ENCODE measurements around the gene LOC128125822.
A peak's percentile ranks its signal among the peaks of the same experiment; 100 is the strongest.
"Not testable (repeated sequence)": the region's sequence is repeated elsewhere in the genome, so short reads cannot be mapped to it uniquely, and the experiment has no call there.

Gene LOC128125822

GRCh38 chr6:63572044-63572746 lies at the start of gene LOC128125822, which contains the start of gene PTP4A1:
LOC128125822 (plus strand) TSS chr6:63572480.
PTP4A1 (plus strand) TSS chr6:63572480; CDS start chr6:63576881, 4,401 bp downstream.
- no TSS peak for BruUV-seq (replicated peaks)
- CTCF ChIA-PET, result no interaction called here
- POLR2A ChIA-PET (ENCODE audit: low non-redundant PET), result no interaction called here
- Histone ChIP-seq H3K27ac (ENCODE audit: low read depth, low read length, poor library complexity, severe bottlenecking) (peak within 1 kb of the TSS; percentile 98), H3K4me1 (ENCODE audit: insufficient read depth, low read length, poor library complexity, severe bottlenecking) (peaks cover 11% of the 10 kb centered on the region), H3K9me3 (ENCODE audit: low read depth, low read length, poor library complexity, severe bottlenecking) (no peaks in the 10 kb centered on the region), H3K36me3 (ENCODE audit: insufficient read depth, low read length, poor library complexity, severe bottlenecking) (peaks cover 11% of the 10 kb centered on the region), H3K4me3 (ENCODE audit: low read depth, low read length, poor library complexity, severe bottlenecking) (peak within 1 kb of the TSS; percentile 94), H3K27me3 (replicated peaks; ENCODE audit: insufficient read depth, low read depth, low read length, poor library complexity) (no peaks in the 10 kb centered on the region)
- DNase-seq (ENCODE audit: low spot score), result peak; percentile 98
- intact Hi-C loops (cut with micrococcal nuclease; ENCODE audit: unreplicated experiment), result loop anchor here (5.0 kb wide), 2 partner anchors 230 to 265 kb away; no protein-coding TSS in a partner anchor
- TF ChIP-seq CTCF (conservative IDR thresholded peaks at IDR 0.05; ENCODE audit: low read depth, low read length), result no peak
- no peak for TF ChIP-seq EZH2 (IDR thresholded peaks at IDR 0.05; ENCODE audit: borderline replicate concordance, low read depth, low read length, poor library complexity, severe bottlenecking)

- BruUV-seq (replicated peaks); CTCF ChIA-PET: not testable (repeated sequence)
Observed at GRCh38 chr6:63522911-63523287, 49.4 kb upstream of the LOC128125822 start.

GRCh38 chr6:63523630-63524029 lies 48.6 kb upstream of the LOC128125822 start:
- ChIA-PET POLR2A (ENCODE audit: low non-redundant PET) (no interaction called here), CTCF (no interaction called here)
- DNase-seq (ENCODE audit: low spot score), result no peak
- H3K4me1 ChIP-seq (ENCODE audit: insufficient read depth, low read length, poor library complexity, severe bottlenecking), result no peaks in the 10 kb centered on the region
- no peak for TF ChIP-seq EZH2 (IDR thresholded peaks at IDR 0.05; ENCODE audit: borderline replicate concordance, low read depth, low read length, poor library complexity, severe bottlenecking)
- no peak for TF ChIP-seq CTCF (conservative IDR thresholded peaks at IDR 0.05; ENCODE audit: low read depth, low read length)
- no peaks in the 10 kb centered on the region for H3K27me3 ChIP-seq (replicated peaks; ENCODE audit: insufficient read depth, low read depth, low read length, poor library complexity)
- no peak overlapping the region for H3K27ac ChIP-seq (ENCODE audit: low read depth, low read length, poor library complexity, severe bottlenecking)
- H3K9me3 ChIP-seq (ENCODE audit: low read depth, low read length, poor library complexity, severe bottlenecking), result no peaks in the 10 kb centered on the region
- H3K4me3 ChIP-seq (ENCODE audit: low read depth, low read length, poor library complexity, severe bottlenecking), result no peak overlapping the region
- no TSS peak for BruUV-seq (replicated peaks)
- H3K36me3 ChIP-seq (ENCODE audit: insufficient read depth, low read length, poor library complexity, severe bottlenecking), result no peaks in the 10 kb centered on the region
- intact Hi-C loops (cut with micrococcal nuclease; ENCODE audit: unreplicated experiment), result no loop called here

More at GRCh38 chr6:63522911-63523287, 49.4 kb upstream of the LOC128125822 start:
- H3K36me3 ChIP-seq (ENCODE audit: insufficient read depth, low read length, poor library complexity, severe bottlenecking); H3K4me3 ChIP-seq (ENCODE audit: low read depth, low read length, poor library complexity, severe bottlenecking); H3K4me1 ChIP-seq (ENCODE audit: insufficient read depth, low read length, poor library complexity, severe bottlenecking); intact Hi-C loops (cut with micrococcal nuclease; ENCODE audit: unreplicated experiment); H3K27me3 ChIP-seq (replicated peaks; ENCODE audit: insufficient read depth, low read depth, low read length, poor library complexity); H3K27ac ChIP-seq (ENCODE audit: low read depth, low read length, poor library complexity, severe bottlenecking); POLR2A ChIA-PET (ENCODE audit: low non-redundant PET); H3K9me3 ChIP-seq (ENCODE audit: low read depth, low read length, poor library complexity, severe bottlenecking); DNase-seq (ENCODE audit: low spot score): not testable (repeated sequence)

All from A673 (cell line).